H1 (cell line): ENCODE results near the gene SAMD14. TPM values are rescaled to one million over a fixed set of nuclear protein-coding genes. Genes with fewer than 3 reads are reported as not detected.
A peak's percentile ranks its signal among the peaks of the same experiment; 100 is the strongest.

Experiments used
- CTCF ChIA-PET: fragments of 300-600 bp; sonication (Branson Sonifier 250); formaldehyde crosslinking; loops from one replicate; lab custom pipeline; 2021; ENCODE audit not compliant: partially characterized antibody; lab: Charles Lee
- POLR2A ChIA-PET: fragments of 300-600 bp; sonication (Branson Sonifier 250); formaldehyde crosslinking; loops from one replicate; lab custom pipeline; 2021; ENCODE audit warnings: inconsistent platforms; ENCODE audit not compliant: partially characterized antibody; lab: Charles Lee
- DNase-seq, 2 experiments: peaks; one replicate each; pipeline versions ENCODE4 v3.0.0 to v3.0.0-alpha.2; 2010 to 2022; ENCODE audit warnings: low spot score in 2 of 2, low read depth in 1 of 2, mixed read lengths in 1 of 2
- FAIRE-seq: peaks from 2 replicates; lab custom pipeline; 2011; peaks lifted over from hg19 to GRCh38; lab: Jason Lieb, UNC
- H2AFZ ChIP-seq: 2 replicates; pipeline ENCODE4 v1.8.1; 2012; ENCODE audit warnings: low read length, inconsistent platforms
- H2AK5ac ChIP-seq: 2 replicates; pipeline ENCODE4 v1.6.1; 2013; ENCODE audit warnings: low read depth, low read length
- H2BK120ac ChIP-seq: replicated peaks from 2 replicates; pipeline ENCODE3; 2013; ENCODE audit warnings: low read depth, low read length, inconsistent platforms
- H2BK12ac ChIP-seq: 2 replicates; pipeline ENCODE4 v1.6.1; 2013; ENCODE audit warnings: low read depth, low read length
- H2BK15ac ChIP-seq: 2 replicates; pipeline ENCODE4 v1.6.1; 2013; ENCODE audit warnings: low read length
- H2BK20ac ChIP-seq: 2 replicates; pipeline ENCODE4 v1.6.1; 2013; ENCODE audit warnings: low read length
- H2BK5ac ChIP-seq: 2 replicates; pipeline ENCODE4 v1.6.1; 2013; ENCODE audit warnings: low read depth, low read length
- H3K14ac ChIP-seq: 2 replicates; pipeline ENCODE4 v1.6.1; 2013; ENCODE audit warnings: inconsistent platforms; ENCODE audit not compliant: insufficient read length
- H3K18ac ChIP-seq: 2 replicates; pipeline ENCODE4 v1.6.1; 2013; ENCODE audit warnings: low read length; ENCODE audit errors: extremely low read depth
- H3K23ac ChIP-seq: 2 replicates; pipeline ENCODE4 v1.6.1; 2013; ENCODE audit warnings: inconsistent platforms; ENCODE audit not compliant: insufficient read length
- H3K23me2 ChIP-seq: 2 replicates; pipeline ENCODE4 v1.6.1; 2013; ENCODE audit warnings: low read depth, low read length
- H3K27ac ChIP-seq: 2 replicates; pipeline ENCODE4 v1.6.1; 2011; ENCODE audit warnings: low read depth, low read length, inconsistent platforms
- H3K27me3 ChIP-seq, 4 experiments: replicated peaks in 1 of 4; 1 replicate in 1 of 4; 2 replicates in 3 of 4; pipeline versions ENCODE4 v1.6.1 to v1.8.1; 2011 to 2013; ENCODE audit warnings: low read length in 3 of 4, mild to moderate bottlenecking in 3 of 4, inconsistent platforms in 2 of 4, mixed read lengths in 2 of 4, moderate library complexity in 1 of 4; ENCODE audit not compliant: control insufficient read depth in 3 of 4, insufficient read depth in 3 of 4; ENCODE audit errors: extremely low read depth in 1 of 4
- H3K36me3 ChIP-seq, 4 experiments: 2 replicates each; pipeline versions ENCODE4 v1.6.1 to v1.8.1; 2011 to 2013; ENCODE audit warnings: mild to moderate bottlenecking in 4 of 4, low read length in 3 of 4, moderate library complexity in 2 of 4, control low read depth in 1 of 4, inconsistent platforms in 1 of 4; ENCODE audit not compliant: insufficient read depth in 4 of 4, control insufficient read depth in 2 of 4
- H3K4ac ChIP-seq: replicated peaks from 2 replicates; pipeline ENCODE3; 2013; ENCODE audit warnings: low read length, low read depth, mixed read lengths, inconsistent platforms; ENCODE audit not compliant: insufficient read length
- H3K4me1 ChIP-seq, 4 experiments: replicated peaks in 1 of 4; 1 replicate in 1 of 4; 2 replicates in 3 of 4; pipeline versions ENCODE4 v1.6.1 to v1.8.1; 2011 to 2013; ENCODE audit warnings: low read length in 3 of 4, inconsistent platforms in 2 of 4, mixed read lengths in 1 of 4; ENCODE audit not compliant: insufficient read depth in 4 of 4, control insufficient read depth in 3 of 4
- H3K4me2 ChIP-seq, 2 experiments: 2 replicates each; pipeline versions ENCODE4 v1.6.1 to v1.8.1; 2011 to 2013; ENCODE audit warnings: low read depth in 2 of 2, low read length in 2 of 2, control low read depth in 1 of 2, inconsistent platforms in 1 of 2, mild to moderate bottlenecking in 1 of 2; ENCODE audit not compliant: insufficient read depth in 1 of 2
- H3K4me3 ChIP-seq, 4 experiments: fragments of 200-600, 300-600 bp in 1 of 4; sonication (generic), shearing (Covaris generic), sonication (Bioruptor Twin) in 1 of 4; 2 replicates each; pipeline versions ENCODE4 v1.5.1 to v1.8.1; 2011 to 2016; ENCODE audit warnings: low read length in 4 of 4, low read depth in 3 of 4, control low read depth in 2 of 4, inconsistent platforms in 2 of 4, mild to moderate bottlenecking in 2 of 4, mixed read lengths in 1 of 4, moderate library complexity in 1 of 4; ENCODE audit not compliant: insufficient read depth in 2 of 4; ENCODE audit errors: extremely low read depth in 1 of 4
- H3K56ac ChIP-seq: replicated peaks from 2 replicates; pipeline ENCODE3; 2013; ENCODE audit warnings: low read depth, mild to moderate bottlenecking, mixed read lengths, low read length, inconsistent platforms; ENCODE audit not compliant: insufficient read length
- H3K79me1 ChIP-seq: 2 replicates; pipeline ENCODE4 v1.6.1; 2013; ENCODE audit warnings: low read depth, low read length, control low read depth
- H3K79me2 ChIP-seq, 2 experiments: 2 replicates each; pipeline versions ENCODE4 v1.6.1 to v1.8.1; 2012 to 2013; ENCODE audit warnings: low read length in 2 of 2, mild to moderate bottlenecking in 2 of 2, inconsistent platforms in 1 of 2; ENCODE audit not compliant: insufficient read depth in 2 of 2, control insufficient read depth in 1 of 2
- H3K9ac ChIP-seq, 4 experiments: replicated peaks in 1 of 4; 1 replicate in 1 of 4; 2 replicates in 3 of 4; pipeline versions ENCODE4 v1.6.1 to v1.8.1; 2011 to 2013; ENCODE audit warnings: low read depth in 3 of 4, low read length in 3 of 4, control low read depth in 2 of 4, mild to moderate bottlenecking in 2 of 4, moderate library complexity in 2 of 4, inconsistent platforms in 1 of 4; ENCODE audit errors: extremely low read depth in 1 of 4
- H3K9me3 ChIP-seq, 2 experiments: 2 replicates each; pipeline versions ENCODE4 v1.6.1 to v1.8.1; 2012 to 2013; ENCODE audit warnings: mild to moderate bottlenecking in 2 of 2, moderate library complexity in 2 of 2, control low read depth in 1 of 2, inconsistent platforms in 1 of 2, low read depth in 1 of 2, low read length in 1 of 2, mixed read lengths in 1 of 2; ENCODE audit not compliant: insufficient read depth in 2 of 2
- H4K20me1 ChIP-seq, 2 experiments: replicated peaks in 1 of 2; 2 replicates each; pipeline versions ENCODE3 to v1.8.1; 2011 to 2013; ENCODE audit warnings: inconsistent platforms in 2 of 2, low read length in 2 of 2, mild to moderate bottlenecking in 1 of 2; ENCODE audit not compliant: insufficient read depth in 2 of 2, control insufficient read depth in 1 of 2
- H4K5ac ChIP-seq: 2 replicates; pipeline ENCODE4 v1.6.1; 2013; ENCODE audit warnings: low read length, low read depth, mixed read lengths, inconsistent platforms; ENCODE audit not compliant: insufficient read length
- H4K8ac ChIP-seq: 2 replicates; pipeline ENCODE4 v1.8.0; 2013; ENCODE audit warnings: mild to moderate bottlenecking, moderate library complexity, low read length, inconsistent platforms; ENCODE audit not compliant: insufficient read depth; ENCODE audit errors: extremely low read depth
- H4K91ac ChIP-seq: replicated peaks from 2 replicates; pipeline ENCODE3; 2013; ENCODE audit warnings: low read length, mixed read lengths, inconsistent platforms; ENCODE audit not compliant: insufficient read length
- JUND ChIP-seq: IDR thresholded peaks from 2 replicates; pipeline ENCODE4 v1.6.1; 2011; ENCODE audit warnings: mild to moderate bottlenecking, improper control_type of control experiment, low read length
- POU5F1 ChIP-seq: IDR thresholded peaks from 2 replicates; pipeline ENCODE4 v1.6.1; 2011; ENCODE audit warnings: low read depth, mild to moderate bottlenecking, low read length, moderate library complexity
- TAF7 ChIP-seq: optimal IDR thresholded peaks from 2 replicates; pipeline ENCODE3; 2011; ENCODE audit warnings: low read depth, mild to moderate bottlenecking, inconsistent platforms, low read length, moderate library complexity, borderline replicate concordance
- ZNF274 ChIP-seq: IDR thresholded peaks from 2 replicates; pipeline ENCODE4 v1.7.0; 2012; ENCODE audit warnings: low read length, borderline replicate concordance; ENCODE audit errors: extremely low read depth
- WGBS, 2 experiments: shearing (Covaris generic) in 1 of 2; methylation state at CpG; one replicate each; pipeline versions ENCODE4 v1.1.6 to v1.1.7; 2013 to 2015; ENCODE audit warnings: low lambda C conversion rate in 2 of 2, mixed read lengths in 2 of 2, inconsistent platforms in 1 of 2, low coverage in 1 of 2, missing lambda C conversion rate in 1 of 2; ENCODE audit not compliant: insufficient replicate concordance in 2 of 2, insufficient coverage in 1 of 2, insufficient read length in 1 of 2; ENCODE audit errors: extremely low coverage in 1 of 2, missing lambda C conversion rate in 1 of 2; 5-methylcytosine and 5-hydroxymethylcytosine counted together
- polyA plus RNA-seq, 7 experiments: library from polyadenylated mRNA; depleted of rRNA in 3 of 7; stranded (reverse) in 5 of 7; unstranded in 2 of 7; fragments of >200 nt in 5 of 7; fragments of 200-250 nt in 2 of 7; gene quantifications; 1 replicate in 5 of 7; 2 replicates in 1 of 7; 4 replicates in 1 of 7; pipeline versions ENCODE4 v1.2.1 to v1.2.3, GENCODE V29; 2011 to 2013; ENCODE audit warnings: missing spikeins in 2 of 7, mixed read lengths in 2 of 7
- total RNA-seq: library from RNA; stranded (reverse); fragmentation: NEBNext Ultra II Directional; extraction: Animal tissue kit (Norgen Biotek cat#: 25700); gene quantifications from 2 replicates; pipeline ENCODE4 v1.2.1, GENCODE V29; 2021

The SAMD14 gene
- total and polyA plus RNA-seq, 2 of the 8 experiments (the other 6 are each of a cell fraction or from before 2014, with no cell fraction given), result 5.7 to 5.8 TPM

DNA sequence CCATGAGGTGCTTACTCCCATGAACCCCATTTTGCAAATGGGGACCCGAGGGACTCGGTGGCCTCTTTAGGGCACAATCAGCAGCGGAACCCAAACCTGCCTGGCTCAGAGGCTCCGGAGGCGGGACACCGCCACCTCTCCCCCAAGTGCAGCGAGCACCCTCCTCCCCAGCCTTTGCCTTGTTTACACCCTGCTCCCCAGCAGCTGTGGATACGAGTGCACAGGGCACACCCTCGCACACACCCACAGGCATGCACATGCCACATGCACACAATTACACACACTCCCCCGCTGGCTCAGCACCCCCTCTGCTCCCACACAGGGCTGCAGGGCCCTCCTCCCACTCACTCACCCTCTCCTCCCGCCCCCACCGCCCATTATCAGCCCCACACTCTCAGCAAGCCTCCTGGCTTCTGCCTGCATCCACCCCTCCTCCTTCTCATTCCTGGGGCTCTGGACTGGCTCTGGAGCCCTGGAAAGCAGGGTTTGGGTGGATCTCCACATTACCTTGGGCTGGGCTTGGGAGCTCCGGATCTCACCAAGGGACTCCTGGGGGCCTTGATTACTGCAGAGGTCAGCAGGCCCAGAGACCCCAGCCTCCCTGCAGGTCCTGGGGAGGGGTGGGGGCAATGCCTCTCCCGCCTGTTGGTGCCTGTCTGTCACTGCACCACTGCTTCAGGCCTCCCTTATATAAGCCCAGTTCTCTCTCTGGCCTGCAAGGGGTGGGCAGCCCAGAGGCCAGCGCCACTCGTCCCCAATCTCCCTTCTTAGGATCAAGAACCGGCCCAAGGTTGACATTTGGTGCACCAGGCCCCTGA is 28.4 kb downstream of the SAMD14 start:
- CTCF ChIA-PET, result interaction anchor here (0.6 to 15.7 kb wide), 10 partner anchors 8 to 170 kb away, joined by 3 to 412 read pairs (median 6); partner anchors contain the start of gene PDK2
- H2AFZ ChIP-seq, result no peak overlapping the region
- WGBS, 2 experiments, result 61% methylated on average over 13 of the region's 17 CpGs; no CpG with 5 or more reads in 1 of the 2 experiments

More for the DNA sequence above, 28.4 kb downstream of the SAMD14 start:
- Histone ChIP-seq H3K4me3 (peak overlapping the region in 2 of 4 experiments; percentile 15 to 16; a peak in 3 of 8 replicates), H4K5ac (no peak overlapping the region), H3K23me2 (0 out of 2 replicates have a peak, but pooled peaks cover 5% of the 10 kb centered on the region), H3K27me3 (no peaks in the 10 kb centered on the region; a peak in 1 of 7 replicates), H2BK15ac (peak overlapping the region; percentile 90; the same call in 1 of the 2 replicates), H3K4me2 (peak overlapping the region; percentile 43 to 56), H3K56ac (no peak overlapping the region), H2BK120ac (no peak overlapping the region), H4K91ac (peak overlapping the region; percentile 7), H3K4ac (no peak overlapping the region), H3K79me1 (peaks cover 3% of the 10 kb centered on the region), H2AK5ac (no peak overlapping the region), H2BK20ac (peak overlapping the region; percentile 95), H3K36me3 (peaks cover 0 to 9% (median 0%) of the 10 kb centered on the region in 4 experiments; a peak in 1 of 8 replicates), H2BK12ac (peak overlapping the region; percentile 43; the same call in 1 of the 2 replicates), H3K18ac (no peak overlapping the region), H4K20me1 (peaks cover 0 to 2% of the 10 kb centered on the region in 2 experiments), H4K8ac (peak overlapping the region; percentile 62; the same call in 1 of the 2 replicates), H2BK5ac (no peak overlapping the region), H3K9ac (peak overlapping the region in 1 of 4 experiments; percentile 37; a peak in 1 of 7 replicates), H3K23ac (no peak overlapping the region), H3K14ac (no peak overlapping the region), H3K27ac (no peak overlapping the region), H3K4me1 (peaks cover 0 to 19% (median 12%) of the 10 kb centered on the region in 4 experiments; a peak in 6 of 7 replicates), H3K9me3 (no peaks in the 10 kb centered on the region), H3K79me2 (no peaks in the 10 kb centered on the region)
- DNase-seq (no peak), FAIRE-seq (no peak)
- POLR2A ChIA-PET, result no interaction called here
- TF ChIP-seq ZNF274 (no peak), POU5F1 (no peak), TAF7 (no peak), JUND (no peak)
